Hematopoietic multipotent progenitor cell (in vitro differentiated cells): ENCODE results near the gene PNPLA2. TPM values are rescaled to one million over a fixed set of nuclear protein-coding genes. Genes with fewer than 3 reads are reported as not detected.

Experiments used
- DNase-seq, 3 donors: peaks; one replicate each; pipeline ENCODE4 v3.0.0-alpha.2; 2011 to 2015; ENCODE audit warnings: low read depth in 2 of 3, low spot score in 2 of 3
- total RNA-seq: library from RNA; depleted of rRNA; stranded (reverse); fragments of >200 nt; gene quantifications from one replicate; pipeline ENCODE4 v1.2.3, GENCODE V29; 2012

Gene PNPLA2
- 107 TPM for total RNA-seq

- DNase-seq: no peak
These were observed at the start of gene PNPLA2 for GRCh38 chr11:818396-819128. Gene PNPLA2 (plus strand): TSS chr11:818914. CDS start chr11:819719, 805 bp downstream.

- DNase-seq: no peak
These were observed 48.6 kb upstream of the PNPLA2 start for GRCh38 chr11:769887-770641.

- DNase-seq: no peak
These were observed 47.8 kb upstream of the PNPLA2 start for GRCh38 chr11:770642-771616.

- DNase-seq: no peak
These were observed 47.0 kb upstream of the PNPLA2 start for GRCh38 chr11:771617-772204.

GRCh38 chr11:772429-773390 is 46.0 kb upstream of the PNPLA2 start:
- no peak for DNase-seq

GRCh38 chr11:773425-773824 is 45.3 kb upstream of the PNPLA2 start:
- DNase-seq: no peak

GRCh38 chr11:773830-774229 is 44.9 kb upstream of the PNPLA2 start:
- DNase-seq: no peak

GRCh38 chr11:774873-775592 is 43.7 kb upstream of the PNPLA2 start:
- no peak for DNase-seq

- no peak for DNase-seq
These were observed 42.5 kb upstream of the PNPLA2 start for GRCh38 chr11:776263-776560.

GRCh38 chr11:776561-777287 is 42.0 kb upstream of the PNPLA2 start:
- DNase-seq: peak in 2 of 3 donors; percentile 44 to 46

GRCh38 chr11:777288-778255 is 41.1 kb upstream of the PNPLA2 start, which contains the start of gene GATD1:
Gene GATD1 (minus strand): TSS chr11:777487. CDS start chr11:777462, 25 bp downstream.
- DNase-seq: peak; percentile 86 to 90 (median 90)

- no peak for DNase-seq
These were observed 39.4 kb upstream of the PNPLA2 start for GRCh38 chr11:778976-779954.

GRCh38 chr11:779955-780532 is 38.7 kb upstream of the PNPLA2 start:
- DNase-seq: no peak

- no peak for DNase-seq
These were observed 36.2 kb upstream of the PNPLA2 start for GRCh38 chr11:782264-783174.
